Measurements from ENCODE around the gene SCYGR6.

DNA sequence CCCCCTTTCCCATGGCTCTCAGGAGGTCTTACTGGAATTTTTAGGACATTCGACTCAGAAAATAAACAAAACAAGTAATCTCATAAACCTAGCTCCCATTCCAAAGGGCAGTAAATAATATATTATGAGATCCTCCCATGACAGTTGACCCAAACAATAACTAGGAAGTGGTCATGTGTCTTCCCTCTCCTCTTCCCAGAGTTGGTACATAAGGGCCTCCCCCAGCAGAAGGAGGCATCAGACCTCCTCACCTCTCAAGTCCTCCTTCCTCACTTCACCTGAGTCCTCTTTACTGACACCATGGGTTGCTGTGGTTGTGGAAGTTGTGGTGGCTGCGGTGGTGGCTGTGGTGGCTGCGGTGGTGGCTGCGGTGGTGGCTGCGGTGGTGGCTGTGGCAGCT, 3.5 kb upstream of the SCYGR6 start, which contains the start of gene SCYGR7:
- TF ChIP-seq, protein P1, sequence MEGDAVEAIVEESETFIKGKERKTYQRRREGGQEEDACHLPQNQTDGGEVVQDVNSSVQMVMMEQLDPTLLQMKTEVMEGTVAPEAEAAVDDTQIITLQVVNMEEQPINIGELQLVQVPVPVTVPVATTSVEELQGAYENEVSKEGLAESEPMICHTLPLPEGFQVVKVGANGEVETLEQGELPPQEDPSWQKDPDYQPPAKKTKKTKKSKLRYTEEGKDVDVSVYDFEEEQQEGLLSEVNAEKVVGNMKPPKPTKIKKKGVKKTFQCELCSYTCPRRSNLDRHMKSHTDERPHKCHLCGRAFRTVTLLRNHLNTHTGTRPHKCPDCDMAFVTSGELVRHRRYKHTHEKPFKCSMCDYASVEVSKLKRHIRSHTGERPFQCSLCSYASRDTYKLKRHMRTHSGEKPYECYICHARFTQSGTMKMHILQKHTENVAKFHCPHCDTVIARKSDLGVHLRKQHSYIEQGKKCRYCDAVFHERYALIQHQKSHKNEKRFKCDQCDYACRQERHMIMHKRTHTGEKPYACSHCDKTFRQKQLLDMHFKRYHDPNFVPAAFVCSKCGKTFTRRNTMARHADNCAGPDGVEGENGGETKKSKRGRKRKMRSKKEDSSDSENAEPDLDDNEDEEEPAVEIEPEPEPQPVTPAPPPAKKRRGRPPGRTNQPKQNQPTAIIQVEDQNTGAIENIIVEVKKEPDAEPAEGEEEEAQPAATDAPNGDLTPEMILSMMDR (IDR thresholded peaks at IDR 0.05; ENCODE audit: low read depth, low read length), result no peak
- TF ChIP-seq POLR2A (IDR thresholded peaks at IDR 0.05; ENCODE audit: extremely low read depth, insufficient read length) (no peak), MYC (IDR thresholded peaks at IDR 0.05; ENCODE audit: low read depth, low read length) (no peak)
- TF ChIP-seq, protein P2, sequence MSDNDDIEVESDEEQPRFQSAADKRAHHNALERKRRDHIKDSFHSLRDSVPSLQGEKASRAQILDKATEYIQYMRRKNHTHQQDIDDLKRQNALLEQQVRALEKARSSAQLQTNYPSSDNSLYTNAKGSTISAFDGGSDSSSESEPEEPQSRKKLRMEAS (IDR thresholded peaks at IDR 0.05; ENCODE audit: low read depth, low read length), result no peak

Measured in NB4 (cell line).